B cell (primary cell): Measurements from ENCODE around the gene RGR. TPM values are rescaled to one million over a fixed set of nuclear protein-coding genes. Genes with fewer than 3 reads are reported as not detected.

Experiments
- ATAC-seq: fragments of 200-7000 bp; cut with Tn5 transposase; one replicate; pipeline ENCODE4 v1.10.0; 2021; ENCODE audit warnings: low read depth, mild to moderate bottlenecking, moderate number of reproducible peaks, moderate library complexity
- CTCF ChIA-PET: fragments of 350-600 bp; sonication (Branson Sonifier 250); formaldehyde crosslinking; loops from one replicate; lab custom pipeline; 2021; ENCODE audit warnings: antibody characterized with exemption, inconsistent platforms; lab: Charles Lee
- POLR2A ChIA-PET: fragments of 350-600 bp; sonication (Branson Sonifier 250); formaldehyde crosslinking; loops from one replicate; lab custom pipeline; 2021; ENCODE audit warnings: antibody characterized with exemption; lab: Charles Lee
- DNase-seq: peaks from one replicate; pipeline ENCODE4 v3.0.0; 2013
- H2AFZ ChIP-seq: 2 replicates; pipeline ENCODE4 v1.6.1; 2012; ENCODE audit warnings: mild to moderate bottlenecking, low read depth, low read length; ENCODE audit not compliant: insufficient read depth, poor library complexity, severe bottlenecking
- H3K27ac ChIP-seq, 2 donors: 1 replicate in 1 of 2; 2 replicates in 1 of 2; pipeline ENCODE4 v1.5.1; 2012 to 2013; ENCODE audit warnings: low read length in 2 of 2, mild to moderate bottlenecking in 2 of 2, moderate library complexity in 1 of 2
- H3K27me3 ChIP-seq, 4 experiments: fragments of 200-600 bp in 1 of 4; sonication (generic) in 1 of 4; replicated peaks in 1 of 4; 1 replicate in 2 of 4; 2 replicates in 2 of 4; pipeline versions ENCODE4 v1.6.1 to v1.7.0; 2013 to 2016; ENCODE audit warnings: low read length in 3 of 4, mild to moderate bottlenecking in 2 of 4, mixed read lengths in 1 of 4, moderate library complexity in 1 of 4; ENCODE audit not compliant: insufficient read depth in 4 of 4, control insufficient read depth in 3 of 4; ENCODE audit errors: control extremely low read depth in 1 of 4
- H3K36me3 ChIP-seq, 2 experiments: replicated peaks in 1 of 2; 1 replicate in 1 of 2; 2 replicates in 1 of 2; pipeline versions ENCODE4 v1.6.1 to v1.7.1; 2013; ENCODE audit warnings: low read length in 1 of 2; ENCODE audit not compliant: insufficient read depth in 2 of 2, control insufficient read depth in 1 of 2; ENCODE audit errors: control extremely low read depth in 1 of 2, extremely low read depth in 1 of 2
- H3K4me1 ChIP-seq, 2 donors: fragments of 200-600 bp in 1 of 2; sonication (generic) in 1 of 2; 1 replicate in 1 of 2; 2 replicates in 1 of 2; pipeline versions ENCODE4 v1.5.1 to v1.6.1; 2013 to 2017; ENCODE audit warnings: low read length in 2 of 2; ENCODE audit not compliant: control insufficient read depth in 2 of 2, insufficient read depth in 2 of 2
- H3K4me2 ChIP-seq: replicated peaks from 2 replicates; pipeline ENCODE3; 2012; ENCODE audit warnings: mild to moderate bottlenecking, low read depth, low read length; ENCODE audit not compliant: poor library complexity, severe bottlenecking
- H3K4me3 ChIP-seq, 5 experiments: fragments of 200-600 bp in 1 of 5; sonication (generic) in 1 of 5; 1 replicate in 3 of 5; 2 replicates in 2 of 5; pipeline versions ENCODE4 v1.5.1 to v1.7.0; 2011 to 2016; ENCODE audit warnings: low read length in 4 of 5, mild to moderate bottlenecking in 4 of 5, low read depth in 2 of 5, control low read depth in 1 of 5, moderate library complexity in 1 of 5; ENCODE audit not compliant: insufficient read depth in 1 of 5; ENCODE audit errors: control extremely low read depth in 1 of 5, extremely low read depth in 1 of 5
- H3K79me2 ChIP-seq: fragments of 200-600 bp; sonication (generic); one replicate; pipeline ENCODE4 v1.6.0; 2016; ENCODE audit warnings: low read length; ENCODE audit not compliant: control insufficient read depth, insufficient read depth
- H3K9ac ChIP-seq: fragments of 200-600 bp; sonication (generic); 2 replicates; pipeline ENCODE4 v1.6.1; 2017; ENCODE audit warnings: mild to moderate bottlenecking, low read length, moderate library complexity
- H3K9me3 ChIP-seq, 3 donors: one replicate each; pipeline versions ENCODE4 v1.6.1 to v1.7.1; 2013; ENCODE audit warnings: low read length in 2 of 3; ENCODE audit not compliant: control insufficient read depth in 2 of 3, insufficient read depth in 1 of 3; ENCODE audit errors: control extremely low read depth in 1 of 3
- H4K20me1 ChIP-seq: 2 replicates; pipeline ENCODE4 v1.6.0; 2012; ENCODE audit warnings: mild to moderate bottlenecking, low read length; ENCODE audit not compliant: insufficient read depth, control insufficient read depth, poor library complexity, severe bottlenecking
- H3K27ac Mint-ChIP-seq: one replicate; pipeline ENCODE4 v1.8.0; 2021; ENCODE audit warnings: mixed read lengths
- H3K27me3 Mint-ChIP-seq: one replicate; pipeline ENCODE4 v1.8.0; 2021; ENCODE audit warnings: mixed read lengths
- H3K4me1 Mint-ChIP-seq: one replicate; pipeline ENCODE4 v1.8.0; 2021; ENCODE audit warnings: mixed read lengths
- H3K4me3 Mint-ChIP-seq: one replicate; pipeline ENCODE4 v1.8.0; 2021; ENCODE audit warnings: mixed read lengths
- H3K9me3 Mint-ChIP-seq: one replicate; pipeline ENCODE4 v1.8.0; 2022; ENCODE audit warnings: mixed read lengths; ENCODE audit not compliant: insufficient read depth
- EZH2 ChIP-seq: IDR thresholded peaks from 2 replicates; pipeline ENCODE4 v1.6.1; 2012; ENCODE audit warnings: borderline replicate concordance, low read depth, mild to moderate bottlenecking, moderate library complexity, low read length; ENCODE audit not compliant: insufficient read depth, poor library complexity, severe bottlenecking
- WGBS: methylation state at CpG from one replicate; pipeline ENCODE4 v1.1.5; 2013; ENCODE audit warnings: missing lambda C conversion rate; ENCODE audit not compliant: insufficient coverage; 5-methylcytosine and 5-hydroxymethylcytosine counted together
- intact Hi-C: fragments of 100-400 bp; cut with micrococcal nuclease; formaldehyde crosslinking; loops from one replicate; pipeline ENCODE4 v1.10.0; 2022
- polyA plus RNA-seq: library from polyadenylated mRNA; depleted of rRNA; stranded (reverse); fragments of >200 nt; gene quantifications from 2 replicates; pipeline ENCODE4 v1.2.3, GENCODE V29; 2012
- total RNA-seq, 2 donors: library from RNA; stranded (reverse); fragments of 120-200 nt in 1 of 2; gene quantifications; 1 replicate in 1 of 2; 2 replicates in 1 of 2; pipeline versions ENCODE4 v1.2.3 to v1.2.4, GENCODE V29; 2013 to 2022
- TF ChIP-seq, protein P1 (sequence below): fragments of 200-600 bp; IDR thresholded peaks from one replicate; pipeline ENCODE4 v1.8.0; 2022; ENCODE audit warnings: antibody characterized with exemption, mild to moderate bottlenecking

The RGR gene
- total and polyA plus RNA-seq, 2 donors (not counting 1 experiment from before 2014, with no cell fraction given) = not detected

DNA sequence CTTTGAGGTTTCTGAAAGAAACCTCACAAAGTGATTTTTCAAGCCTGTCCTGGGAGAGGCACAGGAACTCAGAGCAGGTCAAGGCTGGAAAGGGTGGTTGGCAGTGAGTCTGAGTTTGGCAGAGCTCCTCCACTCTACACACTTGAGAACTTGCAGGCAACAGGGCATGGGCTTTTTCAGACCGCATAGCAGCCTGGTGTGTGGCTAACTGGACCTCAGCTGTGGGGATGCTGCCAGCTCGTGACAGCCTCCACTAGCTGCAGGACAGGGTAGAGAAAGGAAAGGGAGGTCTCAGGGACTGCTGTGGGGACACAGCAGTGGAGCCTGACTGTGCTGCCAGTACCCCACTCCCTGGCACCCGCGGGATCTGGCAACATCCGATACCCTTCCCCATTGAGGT, 47.9 kb upstream of the RGR start:
- DNase-seq (no peak), ATAC-seq (no peak)
- Mint-ChIP-seq H3K9me3 (no peaks in the 10 kb centered on the region), H3K27me3 (peaks cover 34% of the 10 kb centered on the region), H3K4me1 (peaks cover 8% of the 10 kb centered on the region), H3K27ac (no peak overlapping the region), H3K4me3 (no peak overlapping the region)
- peaks cover 0 to 41% (median 23%) of the 10 kb centered on the region in 4 experiments for H3K27me3 ChIP-seq
- H3K4me2 ChIP-seq = no peak overlapping the region
- intact Hi-C loops = no loop called here
- H4K20me1 ChIP-seq = no peaks in the 10 kb centered on the region
- no peaks in the 10 kb centered on the region for H3K79me2 ChIP-seq
- peaks cover 0 to 5% (median 0%) of the 10 kb centered on the region in 3 donors for H3K9me3 ChIP-seq
- H3K4me3 ChIP-seq = no peak overlapping the region
- ChIA-PET POLR2A (no interaction called here), CTCF (interaction anchor here (1.4 to 2.1 kb wide), 2 partner anchors 12 to 49 kb away, joined by 3 to 4 read pairs; no protein-coding TSS in a partner anchor)
- no peak overlapping the region for H3K27ac ChIP-seq
- no peak overlapping the region for H3K9ac ChIP-seq
- WGBS = 77% methylated on average over 5 of the region's 5 CpGs
- H3K36me3 ChIP-seq = no peaks in the 10 kb centered on the region
- TF ChIP-seq, protein P1, sequence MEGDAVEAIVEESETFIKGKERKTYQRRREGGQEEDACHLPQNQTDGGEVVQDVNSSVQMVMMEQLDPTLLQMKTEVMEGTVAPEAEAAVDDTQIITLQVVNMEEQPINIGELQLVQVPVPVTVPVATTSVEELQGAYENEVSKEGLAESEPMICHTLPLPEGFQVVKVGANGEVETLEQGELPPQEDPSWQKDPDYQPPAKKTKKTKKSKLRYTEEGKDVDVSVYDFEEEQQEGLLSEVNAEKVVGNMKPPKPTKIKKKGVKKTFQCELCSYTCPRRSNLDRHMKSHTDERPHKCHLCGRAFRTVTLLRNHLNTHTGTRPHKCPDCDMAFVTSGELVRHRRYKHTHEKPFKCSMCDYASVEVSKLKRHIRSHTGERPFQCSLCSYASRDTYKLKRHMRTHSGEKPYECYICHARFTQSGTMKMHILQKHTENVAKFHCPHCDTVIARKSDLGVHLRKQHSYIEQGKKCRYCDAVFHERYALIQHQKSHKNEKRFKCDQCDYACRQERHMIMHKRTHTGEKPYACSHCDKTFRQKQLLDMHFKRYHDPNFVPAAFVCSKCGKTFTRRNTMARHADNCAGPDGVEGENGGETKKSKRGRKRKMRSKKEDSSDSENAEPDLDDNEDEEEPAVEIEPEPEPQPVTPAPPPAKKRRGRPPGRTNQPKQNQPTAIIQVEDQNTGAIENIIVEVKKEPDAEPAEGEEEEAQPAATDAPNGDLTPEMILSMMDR = no peak
- TF ChIP-seq EZH2 = no peak
- H2AFZ ChIP-seq = no peak overlapping the region
- H3K4me1 ChIP-seq = peaks cover 14 to 15% of the 10 kb centered on the region in 2 donors

- H3K4me1 ChIP-seq = peaks cover 14 to 15% of the 10 kb centered on the region in 2 donors
- WGBS = 87% methylated on average over 5 of the region's 5 CpGs
- no peaks in the 10 kb centered on the region for H4K20me1 ChIP-seq
- DNase-seq (no peak), ATAC-seq (no peak)
- H3K9ac ChIP-seq = no peak overlapping the region
- H3K27me3 Mint-ChIP-seq = peaks cover 31% of the 10 kb centered on the region
- H3K4me3 Mint-ChIP-seq = no peak overlapping the region
- H3K4me2 ChIP-seq = no peak overlapping the region
- H3K4me3 ChIP-seq = no peak overlapping the region
- peaks cover 8% of the 10 kb centered on the region for H3K4me1 Mint-ChIP-seq
- intact Hi-C loops = no loop called here
- H3K79me2 ChIP-seq = no peaks in the 10 kb centered on the region
- no peaks in the 10 kb centered on the region for H3K9me3 Mint-ChIP-seq
- no peak overlapping the region for H3K27ac ChIP-seq
- POLR2A ChIA-PET = no interaction called here
- CTCF ChIA-PET = interaction anchor here (1.0 to 2.1 kb wide), 3 partner anchors 11 to 49 kb away, joined by 3 to 4 read pairs (median 3); no protein-coding TSS in a partner anchor
- TF ChIP-seq, protein P1 = no peak
- no peak for TF ChIP-seq EZH2
- no peak overlapping the region for H2AFZ ChIP-seq
- H3K27ac Mint-ChIP-seq = no peak overlapping the region
- peaks cover 0 to 41% (median 23%) of the 10 kb centered on the region in 4 experiments for H3K27me3 ChIP-seq
- H3K36me3 ChIP-seq = no peaks in the 10 kb centered on the region
- H3K9me3 ChIP-seq = peaks cover 0 to 5% (median 0%) of the 10 kb centered on the region in 3 donors
Measured at GRCh38 chr10:84197643-84198042, 47.2 kb upstream of the RGR start.
